ENCODE measurements around the gene RPL32. TPM values are rescaled to one million over a fixed set of nuclear protein-coding genes. Genes with fewer than 3 reads are reported as not detected.

The RPL32 gene
- total and polyA plus RNA-seq, 2 donors (not counting 3 experiments of a cell fraction or from before 2014, with no cell fraction given) = 1,075 to 1,588 TPM

- Histone ChIP-seq H4K20me1 (replicated peaks; ENCODE audit: control insufficient read depth, extremely low read depth, insufficient read depth, low read length) (no peaks in the 10 kb centered on the region), H3K9ac (replicated peaks; ENCODE audit: extremely low read depth, insufficient read depth, low read length) (no peak overlapping the region), H3K9me1 (replicated peaks; ENCODE audit: control insufficient read depth, extremely low read depth, insufficient read depth, low read length) (no peaks in the 10 kb centered on the region), H2AFZ (ENCODE audit: low read depth, low read length) (no peak overlapping the region), H3K27ac (ENCODE audit: insufficient read depth, low read depth, low read length) (no peak overlapping the region), H3K4me3 (replicated peaks in 1 of 3; ENCODE audit: insufficient read depth in 1 of 3, low read depth in 1 of 3, low read length in 3 of 3) (no peak overlapping the region), H3K4me1 (ENCODE audit: control insufficient read depth, extremely low read depth, insufficient read depth, low read length) (peaks cover 5% of the 10 kb centered on the region), H3K27me3 (ENCODE audit: control insufficient read depth in 2 of 2, insufficient read depth in 2 of 2, low read length in 2 of 2) (no peaks in the 10 kb centered on the region), H3K9me3 (replicated peaks; ENCODE audit: control insufficient read depth, insufficient read depth, low read length) (no peaks in the 10 kb centered on the region), H3K79me2 (ENCODE audit: control insufficient read depth, insufficient read depth, low read length) (no peaks in the 10 kb centered on the region), H3K4me2 (ENCODE audit: insufficient read depth, low read length) (no peak overlapping the region), H3K36me3 (ENCODE audit: control insufficient read depth in 2 of 2, extremely low read depth in 1 of 2, insufficient read depth in 2 of 2, low read length in 2 of 2) (no peaks in the 10 kb centered on the region)
- dilution Hi-C loops (cut with MboI; ENCODE audit: extremely low pct_ligation_motif_present, low sequenced_read_pairs) (no loop called here), intact Hi-C loops (cut with micrococcal nuclease) (no loop called here)
- BruUV-seq (replicated peaks) = no TSS peak
- no peak for FAIRE-seq
- no peak for TF ChIP-seq EZH2 (IDR thresholded peaks at IDR 0.05; ENCODE audit: borderline replicate concordance, low read depth, low read length, severe bottlenecking)
- TF ChIP-seq GATA2 (IDR thresholded peaks at IDR 0.05; ENCODE audit: insufficient read depth, insufficient read length, low read depth, low read length) = no peak
- no peak for TF ChIP-seq CTCF (IDR thresholded peaks at IDR 0.05; ENCODE audit: extremely low read depth in 1 of 2, insufficient read depth in 1 of 2, low read depth in 1 of 2, low read length in 2 of 2)
- no peak for TF ChIP-seq MAX (IDR thresholded peaks at IDR 0.05; ENCODE audit: insufficient read depth, insufficient read length)
- TF ChIP-seq MYC (IDR thresholded peaks at IDR 0.05; ENCODE audit: low read depth, low read length) = no peak
- TF ChIP-seq JUN (IDR thresholded peaks at IDR 0.05; ENCODE audit: borderline replicate concordance, insufficient read depth, insufficient read length, low read depth) = no peak
- no peak for TF ChIP-seq POLR2AphosphoS5 (IDR thresholded peaks at IDR 0.05; ENCODE audit: insufficient read depth, low read depth, low read length)
- TF ChIP-seq FOS (IDR thresholded peaks at IDR 0.05; ENCODE audit: borderline replicate concordance, insufficient read depth, low read length) = no peak
- no peak for TF ChIP-seq POLR2A (IDR thresholded peaks at IDR 0.05; ENCODE audit: low read depth, low read length)
- ChIA-PET CTCF (interaction anchor here (1.3 kb wide), 1 partner anchor 15 kb away, joined by 3 read pairs; no protein-coding TSS in a partner anchor), POLR2A (no interaction called here)
- no peak for DNase-seq (ENCODE audit: low read depth, low spot score)
These were observed 16.2 kb downstream of the RPL32 start for GRCh38 chr3:12825156-12825555.

All from endothelial cell of umbilical vein (primary cell).